Left colon (tissue), 2 donors: Measurements from ENCODE around the gene ELAC1. TPM values are rescaled to one million over a fixed set of nuclear protein-coding genes. Genes with fewer than 3 reads are reported as not detected.
A peak's percentile ranks its signal among the peaks of the same experiment; 100 is the strongest.

Experiments
- ATAC-seq: fragments of 200-7000 bp; cut with Tn5 transposase; one replicate; pipeline ENCODE4 v1.9.1; 2020; ENCODE audit warnings: mild to moderate bottlenecking, moderate library complexity
- DNase-seq, 2 donors: peaks; one replicate each; pipeline ENCODE4 v3.0.0-alpha.2; 2020
- intact Hi-C, 2 donors: fragments of 100-400 bp; cut with DNase I in 1 of 2; cut with micrococcal nuclease in 1 of 2; formaldehyde crosslinking; loops; one replicate each; pipeline versions ENCODE4 v1.11.2 to v1.14.0; 2022; cut with DNase I, micrococcal nuclease
- total RNA-seq, 2 donors: library from RNA; stranded (reverse); fragmentation: NEBNext Ultra II Directional; extraction: Animal tissue kit (Norgen Biotek cat#: 25700); gene quantifications; one replicate each; pipeline ENCODE4 v1.2.1, GENCODE V29; 2021
- donor health status: DM: no; HTN: no; CAD: no.
- donor health status: DM: yes; HTN: yes; CAD: no.

The ELAC1 gene
- total RNA-seq, 2 donors from 2014 or later, result 8.6 to 9.4 TPM

- no peak for DNase-seq
- ATAC-seq, result no peak
- intact Hi-C loops, result no loop called here
Observed at GRCh38 chr18:51009072-51009471, 41.2 kb downstream of the ELAC1 start.

DNA sequence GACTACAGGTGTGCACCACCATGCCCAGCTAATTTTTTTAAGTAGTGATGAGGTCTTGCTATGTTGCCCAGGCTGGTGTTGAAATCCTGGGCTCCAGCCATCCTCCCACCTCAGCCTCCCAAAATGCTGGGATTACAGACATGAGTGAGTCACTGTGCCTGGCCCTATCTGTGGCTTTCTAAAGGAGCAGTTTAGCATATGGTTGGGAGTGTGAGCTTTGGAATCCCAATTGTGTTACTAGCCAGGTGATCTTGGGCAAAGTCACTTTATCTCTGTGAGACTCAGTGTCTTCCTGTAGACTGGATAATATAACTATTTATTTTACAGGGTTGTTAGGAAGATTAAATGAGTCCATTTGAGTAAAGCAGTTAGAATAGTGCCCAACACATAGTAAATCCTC lies 42.4 kb downstream of the ELAC1 start:
- intact Hi-C loops, result no loop called here
- peak; percentile 65 for ATAC-seq
- no peak for DNase-seq

DNA sequence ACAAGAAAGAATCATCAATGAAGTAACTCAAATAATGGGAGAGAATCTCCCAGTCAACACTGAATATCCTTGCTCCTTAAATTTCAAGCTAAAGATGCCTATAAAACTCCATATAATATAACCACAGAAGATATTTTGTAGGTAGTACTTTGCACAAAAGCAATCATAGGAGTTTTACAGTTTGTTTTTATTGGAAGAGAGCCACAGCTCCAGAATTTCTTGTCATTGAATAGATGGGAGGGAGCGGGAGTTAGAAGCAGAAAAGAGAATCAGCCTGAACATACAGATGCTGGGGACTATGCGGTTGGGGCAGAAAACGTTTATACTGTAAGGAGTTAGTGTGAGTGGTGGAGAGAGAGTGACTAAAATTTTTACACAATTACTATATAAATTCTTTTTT lies 43.9 kb downstream of the ELAC1 start:
- intact Hi-C loops, result no loop called here
- DNase-seq (no peak), ATAC-seq (peak; percentile 91)

GRCh38 chr18:51012441-51012840 lies 44.6 kb downstream of the ELAC1 start:
- no peak for ATAC-seq
- intact Hi-C loops, result no loop called here
- DNase-seq, result no peak

DNA sequence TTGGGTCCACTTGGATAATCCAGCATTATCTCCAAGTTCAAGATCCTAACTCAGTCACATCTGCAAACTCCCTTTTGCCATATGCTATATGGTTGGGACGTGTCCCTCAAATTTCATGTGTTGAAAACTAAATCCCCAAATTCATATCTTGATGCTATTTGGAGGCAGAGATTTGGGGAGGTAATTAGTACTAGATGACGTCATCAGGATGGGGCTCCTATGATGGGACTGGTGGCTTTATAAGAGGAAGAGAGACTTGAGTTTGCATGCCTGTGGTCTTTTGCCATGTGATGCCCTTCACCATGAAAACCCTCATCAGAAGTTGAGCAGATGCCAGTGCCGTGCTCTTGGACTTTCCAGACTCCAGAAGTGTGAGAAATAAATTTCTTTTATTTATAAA lies 45.4 kb downstream of the ELAC1 start:
- ATAC-seq, result no peak
- DNase-seq, result no peak
- intact Hi-C loops, result no loop called here

GRCh38 chr18:51017140-51017879 lies 49.5 kb downstream of the ELAC1 start:
- no peak for DNase-seq
- intact Hi-C loops, result no loop called here
- no peak for ATAC-seq

DNA sequence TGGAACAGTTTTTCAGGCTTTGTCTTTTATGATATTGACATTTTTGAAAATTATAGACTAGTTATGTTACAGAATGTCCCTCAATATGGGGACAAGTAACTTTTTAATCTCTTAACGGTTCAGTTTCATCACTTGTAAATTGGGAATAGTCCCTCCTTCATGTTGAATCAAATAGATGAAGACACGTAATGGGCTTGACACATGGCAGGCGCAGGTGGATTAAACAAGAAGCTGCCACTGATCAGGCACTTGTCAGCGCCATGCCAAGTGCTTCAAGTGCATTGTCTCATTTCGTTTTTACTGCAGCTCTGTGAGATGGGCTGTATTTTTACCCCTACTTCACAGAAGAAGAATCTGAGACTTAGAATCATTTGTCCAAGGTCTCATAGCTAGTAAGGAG lies 52.7 kb downstream of the ELAC1 start:
- intact Hi-C loops, result loop anchor here in 1 of 2 donors (10.0 kb wide), 1 partner anchor 46 kb away; no protein-coding TSS in a partner anchor
- no peak for ATAC-seq
- DNase-seq, result no peak

DNA sequence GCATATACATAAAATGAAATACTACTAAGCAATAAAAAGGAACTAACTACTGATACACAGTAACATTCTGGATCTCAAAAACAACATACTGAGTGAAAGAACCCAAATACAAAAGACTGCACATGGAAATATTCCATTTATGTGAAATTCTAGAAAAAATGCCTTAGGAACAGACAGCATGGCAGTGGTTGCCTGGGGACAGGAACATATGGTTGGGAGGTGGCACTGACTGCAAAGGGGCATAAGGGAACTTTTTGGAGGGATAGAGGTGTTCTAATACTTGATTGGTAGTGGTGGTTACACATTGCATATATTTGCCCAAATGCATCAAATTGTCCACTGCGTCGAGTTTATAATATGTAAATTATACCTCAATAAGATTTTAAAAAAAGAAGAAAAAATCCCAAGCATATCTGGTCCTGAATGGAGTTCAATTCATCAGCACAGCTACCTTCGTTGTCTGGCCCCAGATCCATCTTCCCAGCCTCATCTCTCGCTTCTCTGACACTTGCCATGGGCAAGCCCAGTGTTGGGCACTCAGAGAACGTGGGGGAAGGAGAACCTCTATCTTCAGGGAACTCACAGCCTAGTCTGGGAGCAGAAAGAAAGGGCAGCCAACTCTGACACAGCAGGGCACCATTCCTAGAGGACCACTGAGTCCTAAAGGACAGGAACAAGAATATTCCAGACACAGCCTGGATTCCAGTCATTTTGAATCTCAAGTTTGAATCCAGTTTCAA lies 53.6 kb downstream of the ELAC1 start:
- no peak for DNase-seq
- intact Hi-C loops, result loop anchor here in 1 of 2 donors (10.0 kb wide), 1 partner anchor 47 kb away; no protein-coding TSS in a partner anchor
- ATAC-seq, result no peak

- intact Hi-C loops, result loop anchor here in 1 of 2 donors (10.0 kb wide), 1 partner anchor 51 kb away; no protein-coding TSS in a partner anchor
- ATAC-seq, result no peak
- no peak for DNase-seq
Observed at GRCh38 chr18:51025512-51025911, 57.7 kb downstream of the ELAC1 start.

- peak; percentile 39 for ATAC-seq
- intact Hi-C loops, result loop anchor here in 1 of 2 donors (10.0 kb wide), 1 partner anchor 54 kb away; no protein-coding TSS in a partner anchor
- peak; percentile 20 to 31 for DNase-seq
Observed at GRCh38 chr18:51028201-51028805, 60.5 kb downstream of the ELAC1 start.

DNA sequence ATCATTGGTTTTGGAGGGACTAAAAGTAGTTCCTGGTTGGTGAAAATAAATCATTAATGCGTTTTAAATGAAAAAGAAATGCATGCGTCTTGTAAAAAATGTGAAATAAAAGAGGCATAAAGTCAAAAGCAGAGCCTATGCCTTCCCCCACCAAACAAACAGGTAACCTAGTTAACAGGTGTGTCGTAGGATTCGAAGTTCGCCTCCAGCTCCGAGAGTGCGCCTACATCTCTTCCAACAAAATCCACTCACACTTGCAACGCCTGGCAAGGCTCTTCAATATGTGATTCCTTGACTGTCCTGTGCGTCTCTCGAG lies 61.5 kb downstream of the ELAC1 start:
- DNase-seq (no peak), ATAC-seq (peak; percentile 46)
- intact Hi-C loops, result loop anchor here in 1 of 2 donors (10.0 kb wide), 1 partner anchor 55 kb away; no protein-coding TSS in a partner anchor

- intact Hi-C loops, result loop anchor here in 1 of 2 donors (10.0 kb wide), 1 partner anchor 55 kb away; no protein-coding TSS in a partner anchor
- ATAC-seq, result peak; percentile 87
Observed at GRCh38 chr18:51029694-51030536, 62.1 kb downstream of the ELAC1 start, which contains the start of gene SMAD4. Gene SMAD4 (plus strand): TSS chr18:51030213. CDS start chr18:51047047, 16,834 bp downstream.

GRCh38 chr18:51030537-51031258 lies 62.9 kb downstream of the ELAC1 start:
- ATAC-seq (peak; percentile 78), DNase-seq (peak; percentile 73 to 82)
- intact Hi-C loops, result no loop called here

More at GRCh38 chr18:51029694-51030536, 62.1 kb downstream of the ELAC1 start, which contains the start of gene SMAD4:
- DNase-seq, result peak; percentile 96 to 97

DNA sequence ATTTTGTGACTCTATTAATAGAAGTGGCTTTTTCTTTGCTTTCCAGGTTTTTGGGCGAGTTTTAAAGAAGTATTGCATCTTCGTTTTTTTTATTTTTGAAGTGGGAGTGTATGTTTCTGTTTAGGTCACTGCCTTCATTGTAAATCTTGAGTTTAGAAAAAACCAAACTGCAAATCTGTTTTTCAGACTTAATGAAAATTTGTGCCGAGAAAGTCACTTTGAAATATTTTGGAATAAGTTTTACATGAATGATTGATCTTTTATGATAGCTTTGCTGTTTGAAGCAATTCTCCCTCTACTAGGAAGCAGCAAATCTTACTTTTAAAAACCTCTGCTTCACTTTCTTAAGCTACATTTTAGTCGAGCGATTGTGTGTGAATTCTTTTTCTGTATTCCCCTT lies 64.4 kb downstream of the ELAC1 start:
- no peak for ATAC-seq
- intact Hi-C loops, result no loop called here
- DNase-seq, result no peak

DNA sequence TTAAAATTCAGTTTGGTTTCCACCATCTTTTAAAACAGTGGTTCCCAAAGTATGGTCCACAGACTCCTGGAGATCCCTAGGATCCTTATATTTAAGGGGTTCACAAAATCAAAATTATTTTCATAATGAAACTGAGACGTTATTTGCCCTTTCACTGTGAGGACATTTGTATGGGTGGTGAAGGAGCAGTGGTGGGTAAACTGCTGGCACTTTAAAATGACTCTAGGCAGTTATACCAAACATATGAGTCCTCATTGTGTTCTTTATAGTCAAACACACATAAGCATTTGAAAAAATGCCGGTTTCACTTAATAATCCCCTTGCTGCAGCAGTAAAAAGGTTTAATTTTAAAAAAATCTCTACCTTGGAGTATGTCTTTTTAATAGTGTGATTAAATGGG lies 69.4 kb downstream of the ELAC1 start:
- no peak for DNase-seq
- intact Hi-C loops, result no loop called here

More for the DNA sequence above, 69.4 kb downstream of the ELAC1 start:
- no peak for ATAC-seq
